Raji (cell line): ENCODE data around the gene DEUP1.

Experiments
- POLR2A ChIP-seq: IDR thresholded peaks from 2 replicates; pipeline ENCODE4 v1.6.1; 2011; ENCODE audit warnings: low read depth, low read length, control low read depth; ENCODE audit not compliant: insufficient read depth

DEUP1 gene

DNA sequence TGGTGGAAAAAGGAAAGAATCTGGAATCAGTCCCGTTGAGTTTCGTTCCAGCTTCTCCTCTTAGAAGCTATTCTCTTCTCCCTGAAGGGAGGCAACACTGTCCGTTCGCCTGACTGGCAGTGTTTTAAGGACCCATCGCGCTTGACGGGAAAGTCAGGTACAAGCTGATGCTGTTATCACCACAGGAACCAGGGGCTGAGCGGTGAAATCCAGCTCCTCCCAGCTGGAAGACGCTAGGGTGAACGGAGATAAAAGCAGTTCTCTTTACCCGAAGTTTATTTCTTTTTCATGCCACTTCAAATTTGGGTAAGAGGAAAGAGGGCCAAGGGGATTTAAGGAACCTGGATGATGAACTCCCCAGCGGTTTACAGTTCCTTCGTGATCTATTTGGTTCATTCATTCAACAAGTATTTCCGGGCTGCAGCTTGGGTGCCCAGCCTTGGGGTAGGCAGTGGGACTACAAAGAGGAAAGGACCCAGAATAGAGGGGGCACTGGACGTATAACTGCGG lies 551 bp upstream of the DEUP1 start:
- no peak for TF ChIP-seq POLR2A

GRCh38 chr11:93340223-93340622 lies 9.7 kb downstream of the DEUP1 start:
- no peak for TF ChIP-seq POLR2A

DNA sequence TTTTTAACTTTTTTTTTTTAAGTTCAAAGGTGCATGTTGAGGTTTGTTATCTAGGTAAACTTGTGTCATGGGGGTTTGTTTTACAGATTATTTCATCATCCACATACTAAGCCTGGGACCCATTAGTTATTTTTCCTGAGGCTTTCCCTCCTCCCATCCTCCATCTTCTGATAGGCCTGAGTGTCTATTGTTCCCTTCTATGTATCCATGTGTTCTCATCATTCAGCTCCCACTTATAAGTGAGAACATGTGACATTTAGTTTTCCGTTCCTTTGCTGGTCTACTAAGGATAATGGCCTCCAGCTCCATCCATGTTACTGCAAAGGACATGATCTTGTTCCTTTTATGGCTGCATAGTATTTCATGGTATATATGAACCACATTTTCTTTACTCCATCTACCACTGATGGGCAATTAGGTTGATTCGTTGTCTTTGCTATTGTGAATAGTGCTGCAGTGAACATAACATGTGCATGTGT lies 14.4 kb downstream of the DEUP1 start:
- TF ChIP-seq POLR2A: no peak

GRCh38 chr11:93348930-93349329 lies 18.4 kb downstream of the DEUP1 start:
- no peak for TF ChIP-seq POLR2A

- TF ChIP-seq POLR2A: no peak
These were observed 20.3 kb downstream of the DEUP1 start for GRCh38 chr11:93350835-93351234.

DNA sequence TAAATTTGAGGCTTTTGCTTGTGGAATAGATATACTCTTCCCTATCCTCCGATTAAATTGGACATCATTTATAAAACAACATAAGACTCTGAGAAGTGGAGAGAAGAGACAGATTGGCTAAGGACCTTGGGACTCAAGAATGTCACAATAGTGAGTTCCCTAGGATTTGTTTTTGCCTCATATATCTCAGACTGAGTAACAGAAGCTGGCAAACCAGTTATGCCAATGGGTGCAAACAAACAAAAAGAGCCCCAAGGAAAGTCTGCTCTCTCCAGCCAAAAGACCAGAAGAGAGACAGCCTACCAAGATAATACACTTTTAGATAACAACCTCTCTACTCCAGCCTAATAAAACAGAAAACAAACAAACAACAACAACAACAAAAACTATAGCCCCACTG lies 28.9 kb downstream of the DEUP1 start:
- TF ChIP-seq POLR2A: no peak

- TF ChIP-seq POLR2A: no peak
These were observed 30.9 kb downstream of the DEUP1 start for GRCh38 chr11:93361435-93361834.

DNA sequence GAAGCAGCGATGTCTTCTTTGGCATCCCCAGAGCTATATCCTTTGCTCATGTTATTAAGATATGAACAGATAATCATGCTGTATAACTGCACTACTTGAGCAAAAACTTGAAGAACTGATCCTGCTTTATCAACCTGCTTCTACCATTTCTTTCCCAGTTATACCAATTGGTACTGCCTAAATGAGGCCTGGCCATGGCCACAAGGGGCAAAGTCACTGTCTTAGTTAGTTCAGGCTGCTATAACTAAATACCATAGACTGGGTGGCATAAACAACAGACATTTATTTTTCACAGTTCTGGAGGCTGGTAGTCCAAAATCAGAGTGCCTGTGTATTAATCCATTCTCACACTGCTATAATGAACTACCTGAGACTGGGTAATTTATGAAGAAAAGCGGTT lies 37.5 kb downstream of the DEUP1 start:
- no peak for TF ChIP-seq POLR2A

GRCh38 chr11:93370260-93370659 lies 39.7 kb downstream of the DEUP1 start:
- TF ChIP-seq POLR2A: no peak

GRCh38 chr11:93389737-93390136 lies 59.2 kb downstream of the DEUP1 start:
- no peak for TF ChIP-seq POLR2A

DNA sequence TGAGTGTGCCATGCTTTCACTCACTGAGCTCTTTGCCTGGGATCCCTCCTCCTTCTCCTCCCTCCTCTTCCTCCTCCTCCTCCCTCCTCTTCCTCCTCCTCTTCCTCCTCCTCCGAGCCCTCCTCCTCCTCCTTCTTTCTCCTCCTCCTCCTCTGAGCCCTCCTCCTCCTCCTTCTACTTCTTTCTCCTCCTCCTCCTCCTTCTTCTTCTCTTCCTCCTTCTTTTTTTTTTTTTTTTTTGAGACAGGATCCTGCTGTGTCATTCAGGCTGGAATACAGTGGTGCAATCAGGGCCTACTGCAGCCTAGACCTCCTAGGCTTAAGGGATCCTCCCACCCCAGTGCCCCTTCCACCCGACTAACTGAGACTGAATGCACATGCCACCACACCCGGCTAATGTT lies 62.3 kb downstream of the DEUP1 start:
- TF ChIP-seq POLR2A: no peak

DNA sequence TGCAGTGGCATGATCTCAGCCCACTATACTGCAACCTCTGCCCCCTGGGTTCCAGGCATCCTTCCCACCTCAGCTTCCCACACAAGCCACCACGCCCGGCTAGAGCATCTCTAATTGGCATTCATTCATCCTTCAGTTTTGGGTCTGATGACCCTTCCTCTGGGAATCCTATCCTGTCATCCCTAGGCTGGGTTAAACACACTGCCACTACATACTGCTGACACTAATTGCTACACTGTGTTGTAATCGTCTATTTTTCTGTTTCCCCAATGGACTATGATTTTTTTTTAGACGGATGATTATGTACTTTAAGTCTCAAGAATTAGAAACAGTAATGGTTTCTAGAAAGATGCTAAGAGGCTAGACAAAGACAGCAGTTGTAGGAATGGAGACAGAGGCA lies 62.8 kb downstream of the DEUP1 start:
- no peak for TF ChIP-seq POLR2A

GRCh38 chr11:93394488-93394887 lies 63.9 kb downstream of the DEUP1 start:
- no peak for TF ChIP-seq POLR2A

DNA sequence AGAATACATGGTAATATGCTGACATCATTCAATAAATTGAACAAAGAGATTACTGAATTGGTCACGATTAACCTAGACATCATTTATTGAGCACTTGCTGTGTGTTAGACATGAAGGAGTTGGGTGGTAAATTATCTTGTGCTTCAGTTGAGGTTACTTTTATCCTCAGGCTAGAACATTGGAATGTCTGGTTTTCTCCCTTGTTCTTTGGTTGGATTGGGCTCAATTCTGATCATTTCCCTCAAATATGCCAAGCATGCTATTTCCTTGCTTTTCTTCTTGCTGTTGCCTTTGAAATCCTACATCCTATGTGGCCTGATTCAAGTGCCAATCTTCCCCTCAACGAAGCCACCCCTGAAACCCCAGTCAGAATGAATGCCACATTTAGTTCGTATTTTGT lies 65.8 kb downstream of the DEUP1 start:
- TF ChIP-seq POLR2A: no peak

GRCh38 chr11:93403930-93404329 lies 73.4 kb downstream of the DEUP1 start:
- no peak for TF ChIP-seq POLR2A

DNA sequence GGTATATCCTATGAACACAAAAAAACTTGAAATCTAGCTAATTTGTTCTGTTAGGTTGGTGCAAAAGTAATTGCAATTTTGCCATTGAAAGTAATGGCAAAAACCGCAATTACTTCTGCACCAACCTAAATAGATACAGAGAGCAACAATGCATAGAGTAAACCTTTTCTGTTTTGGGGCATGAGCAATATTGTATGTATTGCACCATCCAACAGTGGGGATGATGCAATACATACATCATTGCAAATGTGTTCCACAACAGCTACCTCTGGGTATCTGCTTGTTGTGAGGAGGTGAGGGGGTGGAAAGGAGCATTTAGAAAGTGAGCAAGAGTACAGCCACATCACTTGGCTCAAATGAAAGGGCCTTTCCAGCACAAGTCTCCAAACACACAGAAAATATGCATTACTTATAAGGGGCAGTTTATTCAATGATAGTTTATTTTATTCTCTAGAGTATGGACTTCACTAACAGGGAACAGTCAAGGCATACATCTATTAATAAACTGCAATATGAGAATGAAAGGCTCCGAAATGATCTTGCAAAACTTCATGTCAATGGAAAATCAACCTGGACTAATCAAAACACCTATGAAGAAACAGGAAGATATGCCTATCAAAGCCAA lies 77.3 kb downstream of the DEUP1 start:
- TF ChIP-seq POLR2A: no peak

DNA sequence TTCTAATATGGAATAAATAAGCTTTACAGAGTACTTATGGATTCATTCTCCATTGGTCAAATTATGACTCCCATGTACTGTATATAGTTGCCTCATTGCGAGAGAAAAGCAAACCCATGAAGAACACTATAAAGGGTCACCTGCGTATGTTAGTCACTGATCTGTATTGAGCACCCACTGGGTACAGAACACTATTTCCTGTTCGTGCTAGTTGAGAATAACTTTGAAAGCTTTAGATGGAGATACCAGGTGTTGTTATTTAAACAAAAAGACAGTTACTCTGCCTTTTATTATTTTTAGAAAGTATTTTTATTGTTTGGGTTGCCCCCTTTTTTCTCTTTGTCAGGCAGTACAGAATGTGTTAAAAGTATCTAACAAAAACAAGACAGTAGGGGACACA lies 79.9 kb downstream of the DEUP1 start:
- TF ChIP-seq POLR2A: no peak
